ENCODE results near the gene ARHGAP44. TPM values are rescaled to one million over a fixed set of nuclear protein-coding genes. Genes with fewer than 3 reads are reported as not detected.

ARHGAP44 gene
- total RNA-seq, 2 experiments from 2014 or later, result 13.7 to 19.9 TPM

DNA sequence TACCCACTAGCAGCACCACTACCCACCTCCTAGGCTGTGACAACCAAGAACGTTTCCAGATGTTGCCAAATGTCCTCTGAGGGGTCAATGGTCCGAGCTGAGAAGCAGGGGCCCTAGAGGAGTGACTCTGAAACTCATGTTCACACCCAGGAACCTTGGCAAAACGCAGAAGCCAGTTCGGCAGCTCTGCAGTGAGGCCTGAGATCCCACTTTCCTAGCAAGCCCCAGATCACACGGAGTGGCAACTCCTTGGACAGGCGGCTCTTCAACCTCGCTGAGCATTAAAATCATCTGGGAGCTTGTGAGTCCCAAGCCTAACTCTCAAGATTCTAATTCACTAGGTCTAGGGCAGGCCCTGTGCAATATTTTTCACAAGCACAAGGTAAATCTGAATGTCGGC lies 211.3 kb downstream of the ARHGAP44 start:
- intact Hi-C loops (cut with micrococcal nuclease; ENCODE audit: unreplicated experiment), result loop anchor here (5.0 to 10.0 kb wide), 3 partner anchors 73 to 746 kb away; no protein-coding TSS in a partner anchor
- Histone ChIP-seq H3K9me2 (ENCODE audit: insufficient read depth, low read length) (no peaks in the 10 kb centered on the region), H3K4me2 (ENCODE audit: low read length) (no peak overlapping the region), H3K27ac (ENCODE audit: low read depth, low read length, poor library complexity, severe bottlenecking) (no peak overlapping the region), H3K79me2 (ENCODE audit: insufficient read depth, low read depth, low read length) (no peaks in the 10 kb centered on the region), H3K9me3 (ENCODE audit: low read length) (no peaks in the 10 kb centered on the region), H2AFZ (ENCODE audit: low read length) (no peak overlapping the region), H3K36me3 (ENCODE audit: insufficient read depth, low read length) (peaks cover 96% of the 10 kb centered on the region), H3K4me1 (ENCODE audit: insufficient read depth, low read length, poor library complexity, severe bottlenecking) (no peaks in the 10 kb centered on the region), H4K20me1 (ENCODE audit: insufficient read depth, low read length) (0 out of 2 replicates have a peak, but pooled peaks cover 8% of the 10 kb centered on the region), H3K4me3 (ENCODE audit: low read depth, low read length, poor library complexity, severe bottlenecking) (no peak overlapping the region)
- ChIA-PET POLR2A (interaction anchor here (0.8 kb wide), 1 partner anchor 14 kb away, joined by 4 read pairs; no protein-coding TSS in a partner anchor), CTCF (ENCODE audit: unreplicated experiment) (interaction anchor here (0.7 kb wide), 1 partner anchor 153 kb away, joined by 3 read pairs; no protein-coding TSS in a partner anchor)
- no peak for TF ChIP-seq EZH2phosphoT487 (IDR thresholded peaks at IDR 0.05; ENCODE audit: borderline replicate concordance, low read depth, low read length)
- TF ChIP-seq, protein P1, sequence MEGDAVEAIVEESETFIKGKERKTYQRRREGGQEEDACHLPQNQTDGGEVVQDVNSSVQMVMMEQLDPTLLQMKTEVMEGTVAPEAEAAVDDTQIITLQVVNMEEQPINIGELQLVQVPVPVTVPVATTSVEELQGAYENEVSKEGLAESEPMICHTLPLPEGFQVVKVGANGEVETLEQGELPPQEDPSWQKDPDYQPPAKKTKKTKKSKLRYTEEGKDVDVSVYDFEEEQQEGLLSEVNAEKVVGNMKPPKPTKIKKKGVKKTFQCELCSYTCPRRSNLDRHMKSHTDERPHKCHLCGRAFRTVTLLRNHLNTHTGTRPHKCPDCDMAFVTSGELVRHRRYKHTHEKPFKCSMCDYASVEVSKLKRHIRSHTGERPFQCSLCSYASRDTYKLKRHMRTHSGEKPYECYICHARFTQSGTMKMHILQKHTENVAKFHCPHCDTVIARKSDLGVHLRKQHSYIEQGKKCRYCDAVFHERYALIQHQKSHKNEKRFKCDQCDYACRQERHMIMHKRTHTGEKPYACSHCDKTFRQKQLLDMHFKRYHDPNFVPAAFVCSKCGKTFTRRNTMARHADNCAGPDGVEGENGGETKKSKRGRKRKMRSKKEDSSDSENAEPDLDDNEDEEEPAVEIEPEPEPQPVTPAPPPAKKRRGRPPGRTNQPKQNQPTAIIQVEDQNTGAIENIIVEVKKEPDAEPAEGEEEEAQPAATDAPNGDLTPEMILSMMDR (conservative IDR thresholded peaks at IDR 0.05; ENCODE audit: low read length), result no peak
- DNase-seq (ENCODE audit: low spot score), result no peak
- no TSS peak for BruUV-seq (replicated peaks)

DNA sequence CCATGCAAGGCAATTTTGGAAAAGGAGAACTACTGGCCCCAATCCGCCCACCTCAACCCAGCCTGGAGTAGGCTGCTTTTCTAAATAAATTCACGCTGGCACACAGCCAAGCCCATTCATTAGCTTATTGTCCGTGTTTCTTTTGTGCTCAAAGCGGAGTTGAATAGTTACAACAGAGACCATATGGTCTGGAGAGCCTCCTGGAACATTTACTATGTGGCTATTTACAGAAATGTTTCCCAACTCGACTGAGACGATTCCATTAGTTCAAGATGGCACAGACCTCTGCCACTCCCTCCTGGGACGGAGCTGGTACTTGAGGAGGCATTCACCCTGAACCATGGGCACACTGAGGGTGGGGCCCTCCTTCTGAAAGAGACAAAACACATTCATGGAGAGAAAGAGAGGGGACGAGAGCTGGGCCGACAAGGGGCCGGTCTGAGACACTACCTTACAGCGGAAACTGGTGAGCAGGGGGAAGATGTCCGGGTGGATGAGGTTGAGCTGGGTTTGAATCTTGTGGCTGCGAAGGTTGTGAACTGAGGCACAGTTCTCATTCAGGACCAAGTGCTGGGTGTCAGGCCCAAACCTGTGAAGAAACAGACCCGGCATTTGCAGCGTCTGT lies 212.8 kb downstream of the ARHGAP44 start:
- Histone ChIP-seq H3K4me2 (ENCODE audit: low read length) (no peak overlapping the region), H4K20me1 (ENCODE audit: insufficient read depth, low read length) (0 out of 2 replicates have a peak, but pooled peaks cover 8% of the 10 kb centered on the region), H3K27ac (ENCODE audit: low read depth, low read length, poor library complexity, severe bottlenecking) (no peak overlapping the region), H2AFZ (ENCODE audit: low read length) (no peak overlapping the region), H3K9me2 (ENCODE audit: insufficient read depth, low read length) (no peaks in the 10 kb centered on the region), H3K4me3 (ENCODE audit: low read depth, low read length, poor library complexity, severe bottlenecking) (no peak overlapping the region), H3K79me2 (ENCODE audit: insufficient read depth, low read depth, low read length) (no peaks in the 10 kb centered on the region), H3K9me3 (ENCODE audit: low read length) (no peaks in the 10 kb centered on the region), H3K4me1 (ENCODE audit: insufficient read depth, low read length, poor library complexity, severe bottlenecking) (no peaks in the 10 kb centered on the region), H3K36me3 (ENCODE audit: insufficient read depth, low read length) (peaks cover 96% of the 10 kb centered on the region)
- DNase-seq (ENCODE audit: low spot score), result no peak
- ChIA-PET POLR2A (no interaction called here), CTCF (ENCODE audit: unreplicated experiment) (interaction anchor here (1.4 to 1.5 kb wide), 2 partner anchors 13 to 16 kb away, joined by 4 to 5 read pairs; partner anchors contain the start of gene ELAC2)
- intact Hi-C loops (cut with micrococcal nuclease; ENCODE audit: unreplicated experiment), result loop anchor here (5.0 to 10.0 kb wide), 3 partner anchors 75 to 747 kb away; no protein-coding TSS in a partner anchor
- TF ChIP-seq, protein P1 (conservative IDR thresholded peaks at IDR 0.05; ENCODE audit: low read length), result no peak
- TF ChIP-seq EZH2phosphoT487 (IDR thresholded peaks at IDR 0.05; ENCODE audit: borderline replicate concordance, low read depth, low read length), result no peak
- BruUV-seq (replicated peaks), result no TSS peak

All from OCI-LY7 (cell line).